NCI-H82 treated with DMSO at 0.1 percent for 48 hours (cell line): Measurements from ENCODE around the gene FARP1.

Experiments
- DNase-seq: peaks from one replicate; lab custom pipeline; 2025; ENCODE audit not compliant: unreplicated experiment; lab: John Stamatoyannopoulos, UW

FARP1 gene

GRCh38 chr13:98322091-98322718, 179.3 kb downstream of the FARP1 start:
- no peak for DNase-seq

- no peak for DNase-seq
Observed at GRCh38 chr13:98324105-98324504, 181.2 kb downstream of the FARP1 start.

GRCh38 chr13:98325724-98326123, 182.8 kb downstream of the FARP1 start:
- DNase-seq = no peak

GRCh38 chr13:98326291-98326690, 183.4 kb downstream of the FARP1 start:
- DNase-seq = no peak

- no peak for DNase-seq
Observed at GRCh38 chr13:98327371-98328270, 184.7 kb downstream of the FARP1 start.

GRCh38 chr13:98328511-98328910, 185.6 kb downstream of the FARP1 start:
- DNase-seq = no peak

GRCh38 chr13:98332222-98332621, 189.3 kb downstream of the FARP1 start:
- no peak for DNase-seq

- DNase-seq = no peak
Observed at GRCh38 chr13:98332691-98333090, 189.8 kb downstream of the FARP1 start.

GRCh38 chr13:98333486-98333885, 190.6 kb downstream of the FARP1 start:
- DNase-seq = no peak

- no peak for DNase-seq
Observed at GRCh38 chr13:98334620-98335205, 191.8 kb downstream of the FARP1 start.

GRCh38 chr13:98335721-98336120, 192.8 kb downstream of the FARP1 start:
- DNase-seq = no peak

GRCh38 chr13:98338310-98338709, 195.4 kb downstream of the FARP1 start:
- no peak for DNase-seq

GRCh38 chr13:98339684-98340425, 197.0 kb downstream of the FARP1 start:
- no peak for DNase-seq

GRCh38 chr13:98342953-98343352, 200.1 kb downstream of the FARP1 start:
- no peak for DNase-seq

GRCh38 chr13:98343461-98343860, 200.6 kb downstream of the FARP1 start:
- no peak for DNase-seq

- DNase-seq = no peak
Observed at GRCh38 chr13:98344392-98344791, 201.5 kb downstream of the FARP1 start.

GRCh38 chr13:98345107-98345935, 202.4 kb downstream of the FARP1 start:
- DNase-seq = no peak

- DNase-seq = no peak
Observed at GRCh38 chr13:98346904-98347636, 204.2 kb downstream of the FARP1 start.

GRCh38 chr13:98347756-98348155, 204.9 kb downstream of the FARP1 start:
- DNase-seq = no peak
